Measurements from ENCODE around the gene MYO15B.

GRCh38 chr17:75617218-75617617 is 29.6 kb downstream of the MYO15B start:
- no peak for TF ChIP-seq POLR2AphosphoS5 (IDR thresholded peaks at IDR 0.05; ENCODE audit: low read depth, low read length)
- TF ChIP-seq POLR2A (IDR thresholded peaks at IDR 0.05; ENCODE audit: low read depth, low read length): no peak
